Upper lobe of right lung (tissue), 1 donor: ENCODE data around the gene PARP11. TPM values are rescaled to one million over a fixed set of nuclear protein-coding genes. Genes with fewer than 3 reads are reported as not detected.

ENCODE experiments used
- ATAC-seq: fragments of 200-7000 bp; cut with Tn5 transposase; one replicate; pipeline ENCODE4 v1.9.1; 2020; ENCODE audit warnings: mild to moderate bottlenecking, moderate library complexity
- DNase-seq: peaks from one replicate; pipeline ENCODE4 v3.0.0-alpha.2; 2020
- H3K27ac ChIP-seq: fragments of 200-600 bp; one replicate; pipeline ENCODE4 v1.8.0; 2022
- H3K27me3 ChIP-seq: fragments of 200-600 bp; one replicate; pipeline ENCODE4 v1.8.0; 2022; ENCODE audit warnings: mild to moderate bottlenecking
- H3K36me3 ChIP-seq: fragments of 200-600 bp; one replicate; pipeline ENCODE4 v1.8.0; 2022
- H3K4me1 ChIP-seq: fragments of 200-600 bp; one replicate; pipeline ENCODE4 v1.8.0; 2022
- H3K4me3 ChIP-seq: fragments of 200-600 bp; one replicate; pipeline ENCODE4 v1.8.0; 2022; ENCODE audit warnings: mild to moderate bottlenecking
- H3K9me3 ChIP-seq: fragments of 200-600 bp; one replicate; pipeline ENCODE4 v1.8.0; 2022
- intact Hi-C: fragments of 100-400 bp; cut with DNase I; formaldehyde crosslinking; loops from one replicate; pipeline ENCODE4 v1.11.0; 2022
- total RNA-seq: library from RNA; stranded (reverse); fragmentation: NEBNext Ultra II Directional; extraction: Animal tissue kit (Norgen Biotek cat#: 25700); gene quantifications from one replicate; pipeline ENCODE4 v1.2.1, GENCODE V29; 2021
- TF ChIP-seq, protein P1 (sequence below): fragments of 200-600 bp; IDR thresholded peaks from one replicate; pipeline ENCODE4 v1.8.0; 2022; ENCODE audit warnings: antibody characterized with exemption
- donor health status: DM: no; HTN: yes; CAD: no; lungs with severe emphysema.

Gene PARP11
- total RNA-seq, 1 donor from 2014 or later = 14.5 TPM

DNA sequence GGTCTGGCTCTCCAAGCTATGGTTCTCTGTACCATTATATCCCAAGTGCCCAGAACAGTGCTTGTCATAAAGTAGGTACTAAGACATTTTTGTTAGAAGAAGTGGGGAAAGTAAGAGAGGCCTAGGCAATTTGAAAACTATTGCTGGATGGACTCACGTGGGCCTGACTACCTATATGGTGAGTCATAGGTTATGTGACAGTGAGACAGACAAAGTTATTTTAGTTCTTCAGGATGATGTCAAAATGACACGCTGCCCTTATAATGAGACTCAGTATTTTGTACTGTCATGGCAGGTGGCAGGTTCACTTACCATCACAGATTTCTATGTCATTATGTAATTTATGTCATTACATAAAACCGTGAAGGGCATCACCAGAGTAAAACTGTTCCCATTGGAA lies 53.1 kb downstream of the PARP11 start:
- TF ChIP-seq, protein P1, sequence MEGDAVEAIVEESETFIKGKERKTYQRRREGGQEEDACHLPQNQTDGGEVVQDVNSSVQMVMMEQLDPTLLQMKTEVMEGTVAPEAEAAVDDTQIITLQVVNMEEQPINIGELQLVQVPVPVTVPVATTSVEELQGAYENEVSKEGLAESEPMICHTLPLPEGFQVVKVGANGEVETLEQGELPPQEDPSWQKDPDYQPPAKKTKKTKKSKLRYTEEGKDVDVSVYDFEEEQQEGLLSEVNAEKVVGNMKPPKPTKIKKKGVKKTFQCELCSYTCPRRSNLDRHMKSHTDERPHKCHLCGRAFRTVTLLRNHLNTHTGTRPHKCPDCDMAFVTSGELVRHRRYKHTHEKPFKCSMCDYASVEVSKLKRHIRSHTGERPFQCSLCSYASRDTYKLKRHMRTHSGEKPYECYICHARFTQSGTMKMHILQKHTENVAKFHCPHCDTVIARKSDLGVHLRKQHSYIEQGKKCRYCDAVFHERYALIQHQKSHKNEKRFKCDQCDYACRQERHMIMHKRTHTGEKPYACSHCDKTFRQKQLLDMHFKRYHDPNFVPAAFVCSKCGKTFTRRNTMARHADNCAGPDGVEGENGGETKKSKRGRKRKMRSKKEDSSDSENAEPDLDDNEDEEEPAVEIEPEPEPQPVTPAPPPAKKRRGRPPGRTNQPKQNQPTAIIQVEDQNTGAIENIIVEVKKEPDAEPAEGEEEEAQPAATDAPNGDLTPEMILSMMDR = no peak
- H3K4me1 ChIP-seq = no peaks in the 10 kb centered on the region
- DNase-seq = no peak
- intact Hi-C loops = no loop called here
- H3K27me3 ChIP-seq = no peaks in the 10 kb centered on the region
- no peak for ATAC-seq
- H3K36me3 ChIP-seq = peaks cover 14% of the 10 kb centered on the region
- H3K9me3 ChIP-seq = no peaks in the 10 kb centered on the region
- no peak overlapping the region for H3K27ac ChIP-seq
- no peak overlapping the region for H3K4me3 ChIP-seq

DNA sequence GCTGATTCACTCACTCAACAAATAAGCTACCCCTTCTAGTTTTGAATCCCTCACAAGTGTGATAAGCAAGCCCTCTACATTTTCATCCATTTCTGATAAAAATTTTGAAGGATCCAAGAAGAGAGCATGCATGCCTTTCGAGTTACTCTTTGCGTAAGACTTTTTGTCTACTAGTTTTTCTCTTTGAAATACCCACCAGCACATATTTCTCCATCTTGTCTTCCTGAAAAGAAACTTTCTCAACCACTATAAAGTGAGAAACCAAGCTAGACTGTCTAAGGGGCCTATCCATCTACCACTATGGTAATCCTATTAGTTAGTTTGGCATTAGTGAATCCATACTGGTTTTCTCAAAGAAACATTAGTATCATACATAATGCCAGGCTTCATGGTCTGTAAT lies 56.9 kb downstream of the PARP11 start:
- Histone ChIP-seq H3K27me3 (no peaks in the 10 kb centered on the region), H3K9me3 (no peaks in the 10 kb centered on the region), H3K4me3 (no peak overlapping the region), H3K4me1 (no peaks in the 10 kb centered on the region), H3K27ac (no peak overlapping the region), H3K36me3 (peaks cover 20% of the 10 kb centered on the region)
- DNase-seq (no peak), ATAC-seq (no peak)
- intact Hi-C loops = no loop called here
- TF ChIP-seq, protein P1 = no peak

DNA sequence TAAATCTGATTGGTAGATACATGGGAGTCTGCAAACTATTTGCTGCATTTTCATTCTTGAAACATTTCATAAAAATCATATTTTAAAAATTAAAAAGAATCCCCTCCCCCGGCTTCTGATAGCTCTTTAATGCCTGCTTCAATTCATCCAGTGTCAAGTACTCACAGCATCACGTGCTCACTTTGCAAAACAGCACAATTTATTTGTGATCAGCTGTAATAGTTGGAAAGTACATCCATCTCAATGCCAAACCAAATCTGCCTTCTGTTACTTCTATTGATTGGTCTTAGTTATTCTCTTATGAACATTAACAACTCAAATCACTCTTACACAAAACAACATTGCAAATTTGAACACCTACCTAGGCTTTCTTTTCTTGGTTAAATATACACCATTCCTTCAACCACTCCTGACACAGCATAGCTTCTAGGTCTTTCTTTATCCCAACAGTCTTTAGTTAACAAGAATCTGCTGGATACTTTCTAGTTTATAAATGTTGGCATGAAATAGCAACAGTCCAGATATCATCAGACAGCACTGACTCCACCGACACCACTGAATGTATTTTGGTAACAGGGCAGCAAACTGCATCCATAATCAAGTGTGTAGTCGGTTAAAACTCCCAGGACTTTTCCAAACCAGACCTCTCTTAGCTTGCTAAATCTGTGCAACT lies 58.0 kb downstream of the PARP11 start:
- Histone ChIP-seq H3K9me3 (no peaks in the 10 kb centered on the region), H3K27me3 (no peaks in the 10 kb centered on the region), H3K27ac (no peak overlapping the region), H3K4me3 (no peak overlapping the region), H3K4me1 (no peaks in the 10 kb centered on the region), H3K36me3 (peaks cover 15% of the 10 kb centered on the region)
- no peak for DNase-seq
- no peak for ATAC-seq
- TF ChIP-seq, protein P1 = no peak
- intact Hi-C loops = no loop called here

DNA sequence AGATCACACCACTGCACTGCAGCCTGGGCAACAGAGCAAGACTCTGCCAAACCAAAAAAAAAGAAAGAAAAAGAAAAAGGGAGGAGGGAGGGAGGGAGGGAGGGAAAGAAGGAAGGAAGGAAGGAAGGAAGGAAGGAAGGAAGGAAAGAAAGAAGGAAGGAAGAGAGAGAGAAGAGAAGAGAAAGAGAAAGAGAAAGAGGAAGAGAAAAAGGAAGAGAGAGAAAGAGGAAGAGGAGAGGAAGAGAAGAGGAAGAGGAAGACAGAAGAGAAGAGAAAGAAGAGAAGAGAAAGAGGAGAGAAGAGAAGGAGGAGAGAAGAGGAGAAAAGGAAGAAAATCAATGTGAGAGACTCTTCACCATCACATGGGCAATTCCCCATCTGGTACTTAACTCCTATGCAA lies 62.7 kb downstream of the PARP11 start:
- peaks cover 26% of the 10 kb centered on the region for H3K36me3 ChIP-seq
- no peaks in the 10 kb centered on the region for H3K27me3 ChIP-seq
- H3K9me3 ChIP-seq = no peaks in the 10 kb centered on the region
- DNase-seq (no peak), ATAC-seq (no peak)
- H3K4me3 ChIP-seq = no peak overlapping the region
- intact Hi-C loops = no loop called here
- TF ChIP-seq, protein P1 = no peak
- H3K4me1 ChIP-seq = no peaks in the 10 kb centered on the region
- H3K27ac ChIP-seq = no peak overlapping the region

DNA sequence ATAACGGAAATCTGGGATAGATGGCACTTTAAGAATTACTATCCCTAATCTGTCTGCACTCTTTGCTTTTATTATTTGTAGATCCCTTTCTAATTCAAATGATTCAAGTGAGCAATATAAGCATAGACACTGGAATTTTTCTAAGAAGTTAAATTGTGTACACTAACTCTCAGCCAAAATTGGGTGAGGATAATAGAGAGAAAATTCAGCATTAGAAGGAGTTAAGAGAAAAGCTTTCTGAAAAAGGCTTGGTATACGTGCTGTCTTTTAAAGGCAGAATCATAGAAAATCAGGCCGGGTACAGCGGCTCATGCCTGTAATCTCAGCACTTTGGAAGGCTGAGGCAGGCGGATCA lies 63.2 kb downstream of the PARP11 start:
- intact Hi-C loops = no loop called here
- H3K4me3 ChIP-seq = no peak overlapping the region
- ATAC-seq = no peak
- peaks cover 30% of the 10 kb centered on the region for H3K36me3 ChIP-seq
- no peak overlapping the region for H3K27ac ChIP-seq
- TF ChIP-seq, protein P1 = no peak
- H3K9me3 ChIP-seq = no peaks in the 10 kb centered on the region
- no peak for DNase-seq
- no peaks in the 10 kb centered on the region for H3K4me1 ChIP-seq
- no peaks in the 10 kb centered on the region for H3K27me3 ChIP-seq
